ENCODE results near the gene MYMK. TPM values are rescaled to one million over a fixed set of nuclear protein-coding genes. Genes with fewer than 3 reads are reported as not detected.

MYMK gene
- total RNA-seq, 4 donors from 2014 or later: not detected

DNA sequence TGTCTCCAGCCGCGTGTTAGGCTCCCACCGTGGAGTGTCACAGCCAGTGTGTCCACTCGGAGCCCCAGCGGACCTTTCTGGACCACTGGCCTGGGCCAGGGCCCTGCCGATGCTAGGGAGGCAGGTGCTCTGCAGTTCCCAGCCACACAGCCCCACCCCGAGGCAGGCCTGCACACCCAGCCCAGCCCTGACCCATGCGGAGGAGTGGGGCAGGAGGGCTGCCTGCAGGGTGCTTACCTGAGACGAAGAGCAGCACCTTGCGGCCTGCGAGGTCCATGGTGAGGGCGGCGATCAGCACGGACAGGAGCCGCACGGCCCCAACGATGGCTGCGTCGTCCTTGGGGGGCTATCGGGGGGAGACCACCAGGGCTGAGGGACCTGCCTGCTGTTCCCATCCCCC, 51.0 kb downstream of the MYMK start:
- DNase-seq (no peak), ATAC-seq (no peak)
- H3K27ac ChIP-seq: no peak overlapping the region
- intact Hi-C loops (cut with DNase I; ENCODE audit: low total_unique reads) (no loop called here), in situ Hi-C loops (cut with MboI; ENCODE audit: low sequenced_read_pairs in 4 of 4) (no loop called here)
- no peak for TF ChIP-seq POLR2A (IDR thresholded peaks at IDR 0.05)
- TF ChIP-seq, protein P1, sequence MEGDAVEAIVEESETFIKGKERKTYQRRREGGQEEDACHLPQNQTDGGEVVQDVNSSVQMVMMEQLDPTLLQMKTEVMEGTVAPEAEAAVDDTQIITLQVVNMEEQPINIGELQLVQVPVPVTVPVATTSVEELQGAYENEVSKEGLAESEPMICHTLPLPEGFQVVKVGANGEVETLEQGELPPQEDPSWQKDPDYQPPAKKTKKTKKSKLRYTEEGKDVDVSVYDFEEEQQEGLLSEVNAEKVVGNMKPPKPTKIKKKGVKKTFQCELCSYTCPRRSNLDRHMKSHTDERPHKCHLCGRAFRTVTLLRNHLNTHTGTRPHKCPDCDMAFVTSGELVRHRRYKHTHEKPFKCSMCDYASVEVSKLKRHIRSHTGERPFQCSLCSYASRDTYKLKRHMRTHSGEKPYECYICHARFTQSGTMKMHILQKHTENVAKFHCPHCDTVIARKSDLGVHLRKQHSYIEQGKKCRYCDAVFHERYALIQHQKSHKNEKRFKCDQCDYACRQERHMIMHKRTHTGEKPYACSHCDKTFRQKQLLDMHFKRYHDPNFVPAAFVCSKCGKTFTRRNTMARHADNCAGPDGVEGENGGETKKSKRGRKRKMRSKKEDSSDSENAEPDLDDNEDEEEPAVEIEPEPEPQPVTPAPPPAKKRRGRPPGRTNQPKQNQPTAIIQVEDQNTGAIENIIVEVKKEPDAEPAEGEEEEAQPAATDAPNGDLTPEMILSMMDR (IDR thresholded peaks at IDR 0.05 in 4 of 5, conservative IDR thresholded peaks at IDR 0.05 in 1 of 5): no peak
- no peaks in the 10 kb centered on the region for H3K27me3 ChIP-seq
- peaks cover 4 to 7% of the 10 kb centered on the region in 2 donors for H3K4me1 ChIP-seq
- H3K4me3 ChIP-seq: no peak overlapping the region
- no peaks in the 10 kb centered on the region for H3K36me3 ChIP-seq
- no peaks in the 10 kb centered on the region for H3K9me3 ChIP-seq

DNA sequence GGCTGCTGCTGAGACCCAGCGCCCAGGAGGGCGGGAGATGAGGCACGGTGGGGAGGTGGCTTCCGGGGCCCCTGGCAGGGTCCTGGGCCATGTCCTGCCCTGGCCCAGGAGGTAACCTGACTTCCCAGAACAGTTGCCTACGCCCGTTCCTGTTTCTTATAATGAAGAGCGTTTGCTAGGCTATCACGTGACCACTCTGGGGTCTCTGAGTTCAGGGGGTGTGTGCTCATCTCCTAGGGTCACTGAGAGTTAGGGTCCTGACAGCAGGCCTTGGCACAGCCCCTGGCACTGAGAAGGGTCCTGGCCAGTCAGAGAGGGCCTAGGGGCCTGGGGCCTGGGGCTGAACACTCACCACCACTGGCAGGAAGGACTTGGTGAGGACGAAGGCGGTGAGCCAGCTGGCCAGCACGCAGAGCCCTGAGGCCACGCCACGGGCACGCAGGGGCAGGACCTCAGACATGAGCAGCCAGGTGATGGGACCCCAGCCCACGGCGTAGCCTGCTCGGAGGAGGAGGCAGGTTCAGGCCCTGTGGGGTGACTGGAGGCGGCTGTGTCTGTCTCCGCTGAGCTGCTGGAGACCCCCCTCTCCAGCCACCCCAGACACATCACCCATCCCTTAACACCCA, 51.9 kb downstream of the MYMK start:
- no peak overlapping the region for H3K4me3 ChIP-seq
- intact Hi-C loops (cut with DNase I; ENCODE audit: low total_unique reads): no loop called here
- ATAC-seq: no peak
- H3K27me3 ChIP-seq: no peaks in the 10 kb centered on the region
- H3K27ac ChIP-seq: no peak overlapping the region
- no peaks in the 10 kb centered on the region for H3K9me3 ChIP-seq
- no peak for DNase-seq
- in situ Hi-C loops (cut with MboI; ENCODE audit: low sequenced_read_pairs in 4 of 4): no loop called here
- TF ChIP-seq, protein P1 (IDR thresholded peaks at IDR 0.05 in 4 of 5, conservative IDR thresholded peaks at IDR 0.05 in 1 of 5): no peak
- no peak for TF ChIP-seq POLR2A (IDR thresholded peaks at IDR 0.05)
- no peaks in the 10 kb centered on the region for H3K4me1 ChIP-seq
- no peaks in the 10 kb centered on the region for H3K36me3 ChIP-seq

DNA sequence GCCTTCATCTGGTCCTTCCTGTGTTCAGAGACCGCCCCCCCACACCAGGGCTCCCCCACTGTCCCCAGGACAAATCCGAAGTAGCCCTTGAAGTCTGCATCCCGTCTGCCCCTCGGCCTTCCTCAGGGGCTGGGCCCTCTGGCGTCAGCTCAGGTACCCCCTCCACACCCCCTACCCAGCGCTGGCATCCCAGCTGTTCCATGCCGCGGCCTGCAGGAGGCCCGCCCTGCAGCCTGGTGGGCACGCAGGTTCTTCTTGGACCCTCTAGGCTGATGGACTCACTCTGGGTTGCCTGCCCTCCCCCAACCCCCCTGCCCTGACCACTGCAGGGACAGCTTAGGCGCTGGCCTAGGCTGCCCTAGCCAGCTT, 52.5 kb downstream of the MYMK start:
- Histone ChIP-seq H3K27me3 (no peaks in the 10 kb centered on the region), H3K4me1 (no peaks in the 10 kb centered on the region), H3K9me3 (no peaks in the 10 kb centered on the region), H3K4me3 (no peak overlapping the region), H3K27ac (no peak overlapping the region), H3K36me3 (no peaks in the 10 kb centered on the region)
- TF ChIP-seq, protein P1 (IDR thresholded peaks at IDR 0.05 in 4 of 5, conservative IDR thresholded peaks at IDR 0.05 in 1 of 5): no peak
- TF ChIP-seq POLR2A (IDR thresholded peaks at IDR 0.05): no peak
- no peak for DNase-seq
- ATAC-seq: no peak
- in situ Hi-C loops (cut with MboI; ENCODE audit: low sequenced_read_pairs in 4 of 4): no loop called here
- intact Hi-C loops (cut with DNase I; ENCODE audit: low total_unique reads): no loop called here

DNA sequence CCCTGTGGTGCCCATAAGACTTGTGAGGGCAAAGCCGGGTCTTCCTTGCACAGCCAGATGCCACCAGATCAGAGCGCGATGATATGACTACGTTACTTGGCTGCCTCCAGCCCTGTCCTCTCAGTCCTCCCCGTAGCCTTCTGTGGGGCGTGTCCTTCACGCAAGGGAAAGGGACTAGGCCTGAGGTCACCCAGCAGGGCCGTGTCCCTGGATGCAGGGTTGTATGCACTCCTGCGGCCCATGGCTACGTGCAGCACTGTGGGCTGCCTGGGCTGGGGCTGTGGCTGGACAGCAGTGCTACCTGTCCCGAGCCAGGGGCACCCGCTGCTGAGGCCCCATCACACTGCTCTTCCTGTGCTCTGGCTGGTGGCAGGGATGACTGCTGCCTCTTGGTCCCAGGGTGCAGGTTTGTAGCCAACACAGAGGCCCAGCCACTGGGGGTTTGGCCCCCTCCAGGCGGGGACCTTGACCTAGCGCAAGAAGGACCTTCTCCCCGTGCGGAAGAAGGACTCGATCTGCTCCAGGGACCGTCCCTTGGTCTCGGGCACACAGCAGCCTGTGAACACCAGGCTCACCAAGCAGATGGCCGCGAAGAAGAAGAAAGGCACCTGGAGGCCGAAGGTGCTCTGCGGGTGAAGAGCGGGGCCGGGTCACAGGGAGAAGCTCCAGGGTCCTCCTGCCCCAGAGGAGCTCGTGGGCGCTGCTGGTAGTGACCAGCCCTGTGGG, 53.0 kb downstream of the MYMK start:
- no peak overlapping the region for H3K4me3 ChIP-seq
- no peaks in the 10 kb centered on the region for H3K4me1 ChIP-seq
- no peak for ATAC-seq
- no peak for TF ChIP-seq POLR2A (IDR thresholded peaks at IDR 0.05)
- TF ChIP-seq, protein P1 (IDR thresholded peaks at IDR 0.05 in 4 of 5, conservative IDR thresholded peaks at IDR 0.05 in 1 of 5): no peak
- no peaks in the 10 kb centered on the region for H3K9me3 ChIP-seq
- DNase-seq: no peak
- intact Hi-C loops (cut with DNase I; ENCODE audit: low total_unique reads) (no loop called here), in situ Hi-C loops (cut with MboI; ENCODE audit: low sequenced_read_pairs in 4 of 4) (no loop called here)
- no peaks in the 10 kb centered on the region for H3K36me3 ChIP-seq
- no peak overlapping the region for H3K27ac ChIP-seq
- no peaks in the 10 kb centered on the region for H3K27me3 ChIP-seq
